IPS-18c (cell line): Measurements from ENCODE around the gene PLLP.
A peak's percentile ranks its signal among the peaks of the same experiment; 100 is the strongest.

ENCODE experiments used
- H3K4me3 ChIP-seq: 2 replicates; pipeline ENCODE4 v1.7.0; 2013; ENCODE audit warnings: low read depth, mild to moderate bottlenecking, low read length, moderate library complexity; ENCODE audit not compliant: insufficient read depth
- H3K9me3 ChIP-seq: one replicate; pipeline ENCODE4 v1.6.1; 2013; ENCODE audit warnings: mild to moderate bottlenecking, low read length, moderate library complexity; ENCODE audit not compliant: control insufficient read depth, insufficient read depth

Gene PLLP

GRCh38 chr16:57245472-57246113 is 38.9 kb downstream of the PLLP start:
- H3K9me3 ChIP-seq = no peaks in the 10 kb centered on the region
- peak overlapping the region; percentile 44 for H3K4me3 ChIP-seq

- Histone ChIP-seq H3K4me3 (peak within 1 kb of the TSS; percentile 44), H3K9me3 (no peaks in the 10 kb centered on the region)
Observed at GRCh38 chr16:57244767-57245471, 39.6 kb downstream of the PLLP start, which contains the start of gene ARL2BP. Gene ARL2BP, plus strand, starts transcription at chr16:57245259. Its CDS starts 109 bp downstream, at chr16:57245368.

DNA sequence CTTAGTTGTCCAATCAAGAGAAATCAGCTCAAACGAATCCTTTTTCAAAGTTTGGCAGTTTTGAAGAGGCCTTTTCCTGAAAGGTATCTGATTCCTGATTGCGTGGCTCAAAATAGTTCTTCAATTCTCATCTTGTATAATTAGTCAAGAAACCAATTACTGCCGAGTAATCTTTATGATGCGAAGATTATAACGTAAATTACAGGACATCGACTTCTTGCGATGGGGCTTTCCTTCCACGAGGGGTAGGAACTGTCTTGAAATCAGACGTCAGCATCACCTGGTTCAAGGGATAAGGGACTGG is 40.1 kb downstream of the PLLP start:
- H3K9me3 ChIP-seq = no peaks in the 10 kb centered on the region
- peak overlapping the region; percentile 44; the same call in 1 of the 2 replicates for H3K4me3 ChIP-seq

GRCh38 chr16:57242650-57243049 is 41.8 kb downstream of the PLLP start:
- Histone ChIP-seq H3K9me3 (no peaks in the 10 kb centered on the region), H3K4me3 (no peak overlapping the region)

GRCh38 chr16:57240851-57241250 is 43.6 kb downstream of the PLLP start:
- Histone ChIP-seq H3K4me3 (no peak overlapping the region), H3K9me3 (no peaks in the 10 kb centered on the region)

GRCh38 chr16:57239107-57239506 is 45.4 kb downstream of the PLLP start:
- Histone ChIP-seq H3K9me3 (no peaks in the 10 kb centered on the region), H3K4me3 (no peak overlapping the region)

DNA sequence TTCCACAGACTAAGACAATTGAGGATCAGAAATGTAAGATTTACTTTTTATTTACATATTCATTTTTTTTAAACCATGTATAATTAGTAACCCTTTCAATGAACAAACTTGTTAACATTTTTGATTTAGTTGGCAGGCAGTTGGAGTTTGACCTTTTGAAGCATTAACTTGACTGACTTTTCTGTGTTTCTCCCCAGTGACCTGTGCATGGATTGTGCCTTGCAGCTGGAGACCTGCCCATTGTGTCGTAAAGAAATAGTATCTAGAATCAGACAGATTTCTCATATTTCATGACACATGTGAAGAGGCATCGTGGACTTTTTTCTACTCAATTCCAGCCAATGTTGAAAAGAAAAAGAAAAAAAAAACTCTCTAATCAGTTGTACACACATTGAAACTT is 45.8 kb downstream of the PLLP start:
- H3K4me3 ChIP-seq = no peak overlapping the region
- no peaks in the 10 kb centered on the region for H3K9me3 ChIP-seq

GRCh38 chr16:57236022-57236350 is 48.5 kb downstream of the PLLP start:
- Histone ChIP-seq H3K4me3 (no peak overlapping the region), H3K9me3 (no peaks in the 10 kb centered on the region)

DNA sequence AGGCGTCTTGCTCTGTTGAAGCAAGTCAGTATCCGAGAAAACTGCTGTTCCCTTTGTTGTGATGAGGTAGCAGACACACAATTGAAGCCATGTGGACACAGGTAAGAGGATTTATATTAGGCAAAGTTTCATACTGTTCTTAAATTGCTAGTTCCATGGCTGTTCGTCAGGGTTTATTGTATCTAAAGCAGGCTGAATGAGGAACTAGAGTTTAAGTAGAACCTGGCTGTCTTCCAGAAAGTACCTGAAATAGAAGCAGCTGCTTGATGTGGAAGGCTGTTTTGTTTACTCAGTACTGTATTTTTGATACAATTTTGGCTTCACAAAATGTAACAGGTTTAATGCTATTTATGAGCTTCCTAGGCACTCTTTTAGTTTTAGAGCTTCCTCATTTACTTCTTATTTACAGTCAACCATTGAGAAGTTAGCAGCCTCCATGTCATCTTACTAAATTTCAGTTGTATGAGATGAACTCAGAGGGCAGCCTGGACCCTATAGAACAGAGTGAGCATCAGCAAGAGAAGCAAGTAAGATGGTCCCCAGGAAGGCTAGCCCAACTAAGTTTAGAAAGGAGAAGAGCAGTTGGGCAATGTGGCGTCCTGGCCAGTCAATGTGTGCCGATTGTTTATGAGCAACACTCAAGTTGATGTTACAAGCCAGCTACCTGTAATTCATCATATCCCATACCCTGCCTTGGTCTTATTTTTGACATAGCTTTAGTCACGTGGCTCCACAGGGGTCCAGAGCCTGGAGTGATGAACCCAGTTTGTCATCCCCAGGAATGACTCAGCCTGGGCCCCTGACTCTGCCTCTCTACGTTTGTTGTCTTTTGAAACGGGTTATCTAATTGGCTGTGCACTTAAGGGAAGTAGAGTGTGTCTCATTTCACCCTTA is 49.1 kb downstream of the PLLP start:
- Histone ChIP-seq H3K4me3 (no peak overlapping the region), H3K9me3 (no peaks in the 10 kb centered on the region)

GRCh38 chr16:57234707-57235092 is 49.8 kb downstream of the PLLP start:
- H3K9me3 ChIP-seq = no peaks in the 10 kb centered on the region
- no peak overlapping the region for H3K4me3 ChIP-seq

- H3K4me3 ChIP-seq = no peak overlapping the region
- no peaks in the 10 kb centered on the region for H3K9me3 ChIP-seq
Observed at GRCh38 chr16:57233944-57234706, 50.3 kb downstream of the PLLP start.

DNA sequence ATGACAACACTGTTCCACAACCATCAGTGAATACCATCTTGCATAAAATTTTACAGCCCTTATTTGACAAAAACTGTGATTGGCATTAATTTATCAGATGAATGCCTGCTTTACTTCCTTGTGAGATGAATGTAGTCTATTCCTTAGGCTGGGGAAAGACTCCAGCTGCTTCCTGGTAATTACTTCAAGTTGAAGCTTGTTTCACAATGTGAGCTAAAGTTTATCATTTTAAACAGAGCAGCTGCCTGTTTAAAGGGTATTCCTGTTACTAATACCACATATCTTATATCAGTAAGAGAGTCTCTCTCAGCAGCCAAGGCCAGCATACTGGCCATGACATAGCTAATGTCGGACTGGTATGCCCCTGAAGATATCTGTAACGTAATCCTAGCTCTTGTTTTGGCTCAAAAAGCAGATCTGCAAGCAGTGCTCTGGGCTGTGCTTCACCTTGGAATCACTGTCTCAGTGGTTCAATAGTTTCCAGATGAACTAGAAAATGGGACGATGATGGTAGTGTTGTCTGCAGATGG is 52.6 kb downstream of the PLLP start:
- Histone ChIP-seq H3K9me3 (no peaks in the 10 kb centered on the region), H3K4me3 (no peak overlapping the region)

DNA sequence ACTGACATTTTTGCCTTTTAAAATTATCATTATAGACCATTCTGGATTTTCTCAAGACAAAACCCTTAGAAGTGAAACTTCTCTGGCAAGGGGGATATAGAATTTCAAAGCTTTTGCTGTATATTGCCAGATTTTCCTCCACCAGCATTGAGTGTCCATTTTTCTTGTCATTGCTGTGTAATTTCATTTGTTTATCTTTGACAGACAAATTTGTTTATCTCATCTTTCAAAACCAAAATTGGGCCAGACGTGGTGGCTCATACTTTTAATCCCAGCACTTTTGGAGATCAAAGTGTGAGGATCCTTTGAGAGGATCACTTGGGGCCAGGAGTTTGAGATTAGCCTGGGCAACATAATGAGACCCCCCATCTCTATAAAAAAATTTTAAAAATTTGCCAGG is 55.4 kb downstream of the PLLP start:
- Histone ChIP-seq H3K9me3 (no peaks in the 10 kb centered on the region), H3K4me3 (no peak overlapping the region)

GRCh38 chr16:57226701-57227621 is 57.5 kb downstream of the PLLP start:
- Histone ChIP-seq H3K4me3 (no peak overlapping the region), H3K9me3 (no peaks in the 10 kb centered on the region)

GRCh38 chr16:57225978-57226377 is 58.5 kb downstream of the PLLP start:
- no peaks in the 10 kb centered on the region for H3K9me3 ChIP-seq
- no peak overlapping the region for H3K4me3 ChIP-seq

- H3K4me3 ChIP-seq = no peak overlapping the region
- no peaks in the 10 kb centered on the region for H3K9me3 ChIP-seq
Observed at GRCh38 chr16:57224651-57225335, 59.7 kb downstream of the PLLP start.
